Fibroblast of skin of scalp (primary cell): ENCODE measurements around the gene NUBP1. TPM values are rescaled to one million over a fixed set of nuclear protein-coding genes. Genes with fewer than 3 reads are reported as not detected.
"Not testable (repeated sequence)": the region's sequence is repeated elsewhere in the genome, so short reads cannot be mapped to it uniquely, and the experiment has no call there.

ENCODE experiments used
- DNase-seq: peaks from one replicate; pipeline ENCODE4 v3.0.0-alpha.2; 2013
- polyA plus RNA-seq, 2 experiments: library from polyadenylated mRNA; unstranded; fragments of 120-200 nt; gene quantifications; one replicate each; pipeline ENCODE4 v1.2.1, GENCODE V29; 2013; ENCODE audit not compliant: insufficient read length in 2 of 2

NUBP1 gene
- 22.8 TPM for polyA plus RNA-seq (2013, experiment 1 of 2; ENCODE audit: insufficient read length)
- 18.3 TPM for polyA plus RNA-seq (2013, experiment 2 of 2; ENCODE audit: insufficient read length)

- peak; percentile 98 for DNase-seq
Measured at GRCh38 chr16:10743610-10744369, at the start of gene NUBP1. Gene NUBP1, plus strand, starts transcription at chr16:10743842. Its CDS starts 22 bp downstream, at chr16:10743864.

- DNase-seq: no peak
Measured at GRCh38 chr16:10693889-10694288, 49.8 kb upstream of the NUBP1 start.

- DNase-seq: no peak
Measured at GRCh38 chr16:10694306-10694705, 49.3 kb upstream of the NUBP1 start.

- DNase-seq: no peak
Measured at GRCh38 chr16:10694830-10695229, 48.8 kb upstream of the NUBP1 start, which contains the start of gene TEKT5. Gene TEKT5, minus strand, starts transcription at chr16:10694930. Its CDS starts 57 bp downstream, at chr16:10694873.

- no peak for DNase-seq
Measured at GRCh38 chr16:10699756-10700155, 43.9 kb upstream of the NUBP1 start.

GRCh38 chr16:10708969-10709368 is 34.7 kb upstream of the NUBP1 start:
- DNase-seq: no peak

- no peak for DNase-seq
Measured at GRCh38 chr16:10728003-10728887, 15.4 kb upstream of the NUBP1 start.

- peak; percentile 30 for DNase-seq
Measured at GRCh38 chr16:10729104-10730048, 14.3 kb upstream of the NUBP1 start.

- DNase-seq: no peak
Measured at GRCh38 chr16:10731790-10732189, 11.9 kb upstream of the NUBP1 start.

GRCh38 chr16:10737068-10737625 is 6.5 kb upstream of the NUBP1 start:
- DNase-seq: peak; percentile 64

GRCh38 chr16:10738231-10739077 is 5.2 kb upstream of the NUBP1 start:
- peak; percentile 72 for DNase-seq

- DNase-seq: no peak
Measured at GRCh38 chr16:10740000-10740844, 3.4 kb upstream of the NUBP1 start.

- DNase-seq: no peak
Measured at GRCh38 chr16:10740845-10741208, 2.8 kb upstream of the NUBP1 start.

GRCh38 chr16:10741249-10741648 is 2.4 kb upstream of the NUBP1 start:
- not testable (repeated sequence) for DNase-seq

- no peak for DNase-seq
Measured at GRCh38 chr16:10741844-10742243, 1.8 kb upstream of the NUBP1 start.

- DNase-seq: no peak
Measured at GRCh38 chr16:10743227-10743609, 424 bp upstream of the NUBP1 start.

GRCh38 chr16:10744370-10745030 is 858 bp downstream of the NUBP1 start:
- peak; percentile 61 for DNase-seq

GRCh38 chr16:10745841-10746240 is 2.2 kb downstream of the NUBP1 start:
- DNase-seq: no peak

GRCh38 chr16:10750793-10751192 is 7.2 kb downstream of the NUBP1 start:
- DNase-seq: no peak
